Astrocyte of the spinal cord (primary cell): ENCODE data around the gene VTA1.
"Not testable (repeated sequence)": the region's sequence is repeated elsewhere in the genome, so short reads cannot be mapped to it uniquely, and the experiment has no call there.

Experiments
- DNase-seq: peaks from one replicate; pipeline ENCODE4 v3.0.0; 2011; ENCODE audit warnings: low read depth, low spot score
- H3K4me3 ChIP-seq: 2 replicates; pipeline ENCODE4 v1.5.1; 2011; ENCODE audit warnings: low read depth, mild to moderate bottlenecking, low read length, moderate library complexity
- CTCF ChIP-seq: IDR thresholded peaks from 2 replicates; pipeline ENCODE4 v1.5.1; 2012; ENCODE audit warnings: low read depth, mild to moderate bottlenecking, low read length, inconsistent platforms
- in situ Hi-C: cut with HindIII; loops from 2 replicates; pipeline ENCODE4 v1.10.0; 2017; ENCODE audit warnings: low sequenced_read_pairs

The VTA1 gene

GRCh38 chr6:142154336-142154735 lies 7.3 kb downstream of the VTA1 start:
- TF ChIP-seq CTCF: no peak
- DNase-seq: no peak
- no peak overlapping the region for H3K4me3 ChIP-seq
- in situ Hi-C loops: no loop called here

- in situ Hi-C loops: no loop called here
- DNase-seq: no peak
- TF ChIP-seq CTCF: no peak
- H3K4me3 ChIP-seq: no peak overlapping the region
Observed at GRCh38 chr6:142155091-142155490, 8.0 kb downstream of the VTA1 start.

- peak; percentile 47 for DNase-seq
- in situ Hi-C loops: no loop called here
- peak; percentile 37 for TF ChIP-seq CTCF
- H3K4me3 ChIP-seq: no peak overlapping the region
Observed at GRCh38 chr6:142155895-142156757, 9.1 kb downstream of the VTA1 start.

GRCh38 chr6:142156758-142157068 lies 9.7 kb downstream of the VTA1 start:
- in situ Hi-C loops, H3K4me3 ChIP-seq, DNase-seq: not testable (repeated sequence)

- DNase-seq: no peak
- in situ Hi-C loops: no loop called here
- H3K4me3 ChIP-seq: no peak overlapping the region
Observed at GRCh38 chr6:142162780-142163179, 15.7 kb downstream of the VTA1 start.

GRCh38 chr6:142165227-142165626 lies 18.2 kb downstream of the VTA1 start:
- in situ Hi-C loops: no loop called here
- no peak overlapping the region for H3K4me3 ChIP-seq
- TF ChIP-seq CTCF: no peak
- DNase-seq: no peak

More at GRCh38 chr6:142162780-142163179, 15.7 kb downstream of the VTA1 start:
- no peak for TF ChIP-seq CTCF

GRCh38 chr6:142167071-142167470 lies 20.0 kb downstream of the VTA1 start:
- no peak for TF ChIP-seq CTCF
- no peak overlapping the region for H3K4me3 ChIP-seq
- no peak for DNase-seq
- in situ Hi-C loops: no loop called here
